Heart right ventricle (tissue), 16 donors: ENCODE measurements around the gene CLTA. TPM values are rescaled to one million over a fixed set of nuclear protein-coding genes. Genes with fewer than 3 reads are reported as not detected.

ENCODE experiments used
- ATAC-seq, 8 donors: fragments of 200-7000 bp; cut with Tn5 transposase; one replicate each; pipeline ENCODE4 v1.9.1; 2020; ENCODE audit warnings: mild to moderate bottlenecking in 8 of 8, moderate library complexity in 8 of 8, moderate number of reproducible peaks in 1 of 8
- DNase-seq, 2 donors: peaks; one replicate each; pipeline ENCODE4 v3.0.0-alpha.2; 2020
- H3K27ac ChIP-seq, 10 donors: fragments of 200-600 bp; sonication (generic) in 2 of 10; one replicate each; pipeline versions ENCODE4 v1.5.0 to v1.8.0; 2020 to 2022; ENCODE audit warnings: mild to moderate bottlenecking in 3 of 10
- H3K27me3 ChIP-seq, 7 donors: fragments of 200-600 bp; one replicate each; pipeline ENCODE4 v1.8.0; 2021 to 2022; ENCODE audit warnings: mild to moderate bottlenecking in 2 of 7
- H3K36me3 ChIP-seq, 9 donors: fragments of 200-600 bp; sonication (generic) in 1 of 9; one replicate each; pipeline versions ENCODE4 v1.5.0 to v1.8.0; 2020 to 2022; ENCODE audit warnings: mild to moderate bottlenecking in 2 of 9
- H3K4me1 ChIP-seq, 9 donors: fragments of 200-600 bp; sonication (generic) in 1 of 9; one replicate each; pipeline versions ENCODE4 v1.5.0 to v1.8.0; 2020 to 2022; ENCODE audit warnings: mild to moderate bottlenecking in 4 of 9
- H3K4me3 ChIP-seq, 10 donors: fragments of 200-600 bp; sonication (generic) in 2 of 10; one replicate each; pipeline versions ENCODE4 v1.5.0 to v1.8.0; 2020 to 2022; ENCODE audit warnings: mild to moderate bottlenecking in 7 of 10, moderate library complexity in 2 of 10
- H3K9me3 ChIP-seq, 11 donors: fragments of 200-600 bp in 10 of 11; sonication (generic) in 2 of 11; one replicate each; pipeline versions ENCODE4 v1.5.0 to v1.8.0; 2013 to 2022; ENCODE audit warnings: mild to moderate bottlenecking in 2 of 11, control low read depth in 1 of 11, moderate library complexity in 1 of 11
- WGBS, 2 donors: extraction: QIAGEN DNeasy Blood & Tissue Kit; methylation state at CpG; one replicate each; pipeline ENCODE4 v1.1.7; 2013; ENCODE audit warnings: inconsistent platforms in 1 of 2; 5-methylcytosine and 5-hydroxymethylcytosine counted together
- intact Hi-C, 10 donors: fragments of 100-400 bp; cut with DNase I; formaldehyde crosslinking; loops; one replicate each; pipeline versions ENCODE4 v1.11.1 to v1.14.2; 2022
- polyA plus RNA-seq, 2 donors: library from polyadenylated mRNA; stranded (reverse); fragments of 200-250 nt; gene quantifications; one replicate each; pipeline ENCODE4 v1.2.3, GENCODE V29; 2013
- total RNA-seq, 10 donors: library from RNA; stranded (reverse); fragmentation: NEBNext Ultra II Directional in 3 of 10; extraction: Animal tissue kit (Norgen Biotek cat#: 25700) in 3 of 10; gene quantifications; one replicate each; pipeline versions ENCODE4 v1.2.1 to v1.2.4, GENCODE V29; 2021 to 2023
- TF ChIP-seq, protein P1 (sequence below), 9 donors: fragments of 200-600 bp; sonication (generic) in 2 of 9; IDR thresholded peaks; one replicate each; pipeline versions ENCODE4 v1.5.0 to v1.8.0; 2021 to 2022; ENCODE audit warnings: antibody characterized with exemption in 9 of 9, mild to moderate bottlenecking in 5 of 9, moderate library complexity in 1 of 9
- donor health status: Arrhythmogenic right ventricular cardiomyopathy.
- donor health status: ischemic (EF 13 %, LVEDD 7.1; RV severe dilation, severe dysfunction).
- donor health status: healthy with polysubstance abuse.
- donor health status: DM: no; HTN: yes; CAD: no.
- donor health status: DM: no; HTN: no; CAD: no.
- donor health status: ischemic (EF 25% LVEDD 6.9; RV normal size, moderate dysfunction).
- donor health status: ischemic (EF 25% LVEDD 5.7; RV mildly dilated, moderate dysfunction).
- donor health status: healthy.
- donor health status: DM: yes; HTN: yes; CAD: no.
- donor health status: Ischemic cardiomyopathy.
- donor health status: ischemic (EF 35%, LVEDD 5.7; RV mildly dilated, moderate dysfunction).
- donor health status: nonischemic (EF 11% LVEDD 7.7; RV severe dilation, severe dysfunction).
- donor health status: DM: yes; HTN: yes; CAD: no.
- donor health status: PGD.
- donor health status: ischemic (EF 29% LVEDD 5.4; RV normal size, mild dysfunction).
- donor health status: nonischemic (EF 23%, LVEDD 6.1; RV moderate dilation, normal function).

Gene CLTA
- total and polyA plus RNA-seq, 12 donors: 34.3 to 138 (median 48.8) TPM

GRCh38 chr9:36208521-36209253 lies 18.0 kb downstream of the CLTA start:
- Histone ChIP-seq H3K36me3 (peaks cover 0 to 100% (median 24%) of the 10 kb centered on the region in 9 donors), H3K27me3 (no peaks in the 10 kb centered on the region), H3K9me3 (no peaks in the 10 kb centered on the region), H3K4me1 (peaks cover 8 to 90% (median 79%) of the 10 kb centered on the region in 9 donors), H3K27ac (peak overlapping the region in 9 of 10 donors; percentile 5 to 74 (median 50)), H3K4me3 (no peak overlapping the region)
- TF ChIP-seq, protein P1, sequence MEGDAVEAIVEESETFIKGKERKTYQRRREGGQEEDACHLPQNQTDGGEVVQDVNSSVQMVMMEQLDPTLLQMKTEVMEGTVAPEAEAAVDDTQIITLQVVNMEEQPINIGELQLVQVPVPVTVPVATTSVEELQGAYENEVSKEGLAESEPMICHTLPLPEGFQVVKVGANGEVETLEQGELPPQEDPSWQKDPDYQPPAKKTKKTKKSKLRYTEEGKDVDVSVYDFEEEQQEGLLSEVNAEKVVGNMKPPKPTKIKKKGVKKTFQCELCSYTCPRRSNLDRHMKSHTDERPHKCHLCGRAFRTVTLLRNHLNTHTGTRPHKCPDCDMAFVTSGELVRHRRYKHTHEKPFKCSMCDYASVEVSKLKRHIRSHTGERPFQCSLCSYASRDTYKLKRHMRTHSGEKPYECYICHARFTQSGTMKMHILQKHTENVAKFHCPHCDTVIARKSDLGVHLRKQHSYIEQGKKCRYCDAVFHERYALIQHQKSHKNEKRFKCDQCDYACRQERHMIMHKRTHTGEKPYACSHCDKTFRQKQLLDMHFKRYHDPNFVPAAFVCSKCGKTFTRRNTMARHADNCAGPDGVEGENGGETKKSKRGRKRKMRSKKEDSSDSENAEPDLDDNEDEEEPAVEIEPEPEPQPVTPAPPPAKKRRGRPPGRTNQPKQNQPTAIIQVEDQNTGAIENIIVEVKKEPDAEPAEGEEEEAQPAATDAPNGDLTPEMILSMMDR (IDR thresholded peaks at IDR 0.05): no peak
- DNase-seq (no peak), ATAC-seq (no peak)
- intact Hi-C loops: loop anchor here in 1 of 10 donors (10.0 kb wide), 1 partner anchor 46 kb away; the partner anchor contains the start of gene GNE
- WGBS, 2 donors: 53 to 71% methylated on average over 10 of the region's 10 CpGs

- intact Hi-C loops: no loop called here
- TF ChIP-seq, protein P1 (IDR thresholded peaks at IDR 0.05): no peak
- DNase-seq (no peak), ATAC-seq (peak in 1 of 8 donors; percentile 16)
- Histone ChIP-seq H3K36me3 (peaks cover 0 to 97% (median 10%) of the 10 kb centered on the region in 9 donors), H3K4me1 (peaks cover 18 to 97% (median 92%) of the 10 kb centered on the region in 9 donors), H3K9me3 (no peaks in the 10 kb centered on the region), H3K4me3 (peak overlapping the region in 1 of 10 donors; percentile 1), H3K27ac (peak overlapping the region in 6 of 10 donors; percentile 6 to 87 (median 58)), H3K27me3 (no peaks in the 10 kb centered on the region)
- WGBS, 2 donors: 61 to 64% methylated on average over 8 of the region's 8 CpGs
Observed at GRCh38 chr9:36210722-36211121, 20.0 kb downstream of the CLTA start.

DNA sequence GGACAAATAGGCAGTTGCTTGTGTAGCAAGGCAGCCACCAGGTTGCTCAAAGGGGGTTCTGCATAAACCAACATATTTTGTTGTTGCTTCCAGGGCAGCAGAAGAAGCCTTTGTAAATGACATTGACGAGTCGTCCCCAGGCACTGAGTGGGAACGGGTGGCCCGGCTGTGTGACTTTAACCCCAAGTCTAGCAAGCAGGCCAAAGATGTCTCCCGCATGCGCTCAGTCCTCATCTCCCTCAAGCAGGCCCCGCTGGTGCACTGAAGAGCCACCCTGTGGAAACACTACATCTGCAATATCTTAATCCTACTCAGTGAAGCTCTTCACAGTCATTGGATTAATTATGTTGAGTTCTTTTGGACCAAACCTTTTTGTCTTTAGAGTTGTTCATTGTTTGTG lies 20.8 kb downstream of the CLTA start:
- 57 to 58% methylated on average over 7 of the region's 7 CpGs for WGBS, 2 donors
- H3K4me3 ChIP-seq: no peak overlapping the region
- DNase-seq (no peak), ATAC-seq (peak in 5 of 8 donors; percentile 6 to 27 (median 15))
- no peaks in the 10 kb centered on the region for H3K9me3 ChIP-seq
- no peaks in the 10 kb centered on the region for H3K27me3 ChIP-seq
- H3K36me3 ChIP-seq: peaks cover 0 to 94% (median 7%) of the 10 kb centered on the region in 9 donors
- TF ChIP-seq, protein P1 (IDR thresholded peaks at IDR 0.05): no peak
- peaks cover 18 to 98% (median 93%) of the 10 kb centered on the region in 9 donors for H3K4me1 ChIP-seq
- intact Hi-C loops: no loop called here
- H3K27ac ChIP-seq: peak overlapping the region in 9 of 10 donors; percentile 6 to 87 (median 52)

GRCh38 chr9:36213387-36213786 lies 22.7 kb downstream of the CLTA start:
- Histone ChIP-seq H3K36me3 (peaks cover 0 to 94% (median 14%) of the 10 kb centered on the region in 9 donors), H3K9me3 (no peaks in the 10 kb centered on the region), H3K27me3 (no peaks in the 10 kb centered on the region), H3K4me1 (peaks cover 18 to 93% (median 77%) of the 10 kb centered on the region in 9 donors), H3K27ac (peak overlapping the region in 8 of 10 donors; percentile 3 to 87 (median 56)), H3K4me3 (no peak overlapping the region)
- TF ChIP-seq, protein P1 (IDR thresholded peaks at IDR 0.05): no peak
- WGBS, 2 donors: 82 to 83% methylated on average over 4 of the region's 4 CpGs
- intact Hi-C loops: no loop called here
- DNase-seq (no peak), ATAC-seq (no peak)
